ENCODE measurements around the gene KCTD5. TPM values are rescaled to one million over a fixed set of nuclear protein-coding genes. Genes with fewer than 3 reads are reported as not detected.
"Not testable (repeated sequence)": the region's sequence is repeated elsewhere in the genome, so short reads cannot be mapped to it uniquely, and the experiment has no call there.

The KCTD5 gene
- total RNA-seq (10 to 100 TPM; 18.0 to 31.3 TPM), polyA plus RNA-seq (10 to 100 TPM; 17.1 to 31.8 TPM)
- long read RNA-seq, donor 1, transcript KCTD5-201 (6 exons, 2,482 nt), result major isoform, 9 of 9 reads
- long read RNA-seq, donor 1, partial matches to known transcripts, result 0 of 9 reads
- long read RNA-seq, donor 1, other reads (novel, unspliced or antisense), result 0 of 9 reads
- long read RNA-seq, donor 2, partial matches to known transcripts, result 0 of 4 reads
- long read RNA-seq, donor 2, other reads (novel, unspliced or antisense), result 0 of 4 reads
- long read RNA-seq, donor 3, partial matches to known transcripts, result 9 of 11 reads
- long read RNA-seq, donor 3, other reads (novel, unspliced or antisense), result 0 of 11 reads
- long read RNA-seq, donor 4, partial matches to known transcripts, result 0 of 2 reads
- long read RNA-seq, donor 4, other reads (novel, unspliced or antisense), result 0 of 2 reads
- long read RNA-seq, donor 5, transcript KCTD5-201 (6 exons, 2,482 nt), result major isoform, 11 of 17 reads
- long read RNA-seq, donor 5, partial matches to known transcripts, result 6 of 17 reads
- long read RNA-seq, donor 5, other reads (novel, unspliced or antisense), result 0 of 17 reads

DNA sequence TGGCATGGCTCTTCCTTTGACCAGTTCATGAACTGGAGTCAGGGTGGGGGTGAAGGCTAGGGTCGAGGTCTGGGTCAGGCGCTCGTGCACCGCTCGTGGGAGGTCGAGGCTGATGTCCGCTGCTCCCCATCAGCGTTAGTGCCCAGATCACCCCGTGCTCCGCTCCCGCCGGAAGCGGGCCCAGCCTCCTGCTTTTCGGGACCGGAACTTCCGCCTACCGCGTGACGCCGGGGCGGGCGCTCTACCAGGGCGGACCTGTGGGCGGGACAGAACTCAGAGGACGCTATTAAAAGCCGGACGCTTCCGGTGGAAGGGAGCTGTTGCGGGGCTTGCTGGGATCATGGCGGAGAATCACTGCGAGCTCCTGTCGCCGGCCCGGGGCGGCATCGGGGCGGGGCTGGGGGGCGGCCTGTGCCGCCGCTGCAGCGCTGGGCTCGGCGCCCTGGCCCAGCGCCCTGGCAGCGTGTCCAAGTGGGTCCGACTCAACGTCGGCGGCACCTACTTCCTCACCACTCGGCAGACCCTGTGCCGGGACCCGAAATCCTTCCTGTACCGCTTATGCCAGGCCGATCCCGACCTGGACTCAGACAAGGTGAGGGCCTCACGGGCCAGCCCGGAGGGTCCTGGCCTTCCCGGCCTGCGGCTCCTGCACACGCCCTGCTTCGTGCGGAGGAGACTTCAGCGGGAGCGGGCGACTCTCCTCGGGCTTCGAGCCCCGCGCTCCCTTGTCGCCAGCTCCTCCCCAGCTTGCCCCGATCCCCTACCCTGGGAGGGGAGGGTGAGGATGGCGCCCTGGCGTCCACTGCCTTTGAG is at the start of gene KCTD5:
Gene KCTD5, plus strand, starts transcription at position 315 of the 813 bp plus-strand sequence. Its CDS starts 26 bp downstream, at position 341.
- peak within 1 kb of the TSS; percentile 99 for H3K4me3 ChIP-seq
- ATAC-seq (ENCODE audit: insufficient read depth, low FRiP score) (peak; percentile 93), DNase-seq (peak; percentile 96 to 98 (median 97))
- WGBS, 2 donors, result 0% methylated on average over 67 to 73 of the region's 73 CpGs
- peaks cover 0 to 2% (median under 1%) of the 10 kb centered on the region in 4 donors for H3K36me3 ChIP-seq (ENCODE audit: control insufficient read depth in 4 of 4, insufficient read depth in 4 of 4, low read length in 4 of 4)
- TF ChIP-seq CTCF (IDR thresholded peaks at IDR 0.05; ENCODE audit: control extremely low read depth, extremely low read depth), result no peak
- H3K27ac ChIP-seq (ENCODE audit: low read depth in 1 of 2, low read length in 1 of 2), result peak within 1 kb of the TSS; percentile 84 to 95
- no peaks in the 10 kb centered on the region for H3K9me3 ChIP-seq (ENCODE audit: control insufficient read depth in 4 of 4, insufficient read depth in 3 of 4, low read length in 3 of 4)
- peak within 1 kb of the TSS; percentile 55 to 79 for H3K9ac ChIP-seq (ENCODE audit: insufficient read depth in 1 of 2, low read length in 2 of 2)
- no peaks in the 10 kb centered on the region for H3K27me3 ChIP-seq (ENCODE audit: control insufficient read depth in 3 of 3, insufficient read depth in 3 of 3, low read length in 2 of 3)
- H3K4me1 ChIP-seq (ENCODE audit: control insufficient read depth in 5 of 5, insufficient read depth in 5 of 5, low read length in 5 of 5), result peaks cover 0 to 9% (median 3%) of the 10 kb centered on the region in 5 donors

DNA sequence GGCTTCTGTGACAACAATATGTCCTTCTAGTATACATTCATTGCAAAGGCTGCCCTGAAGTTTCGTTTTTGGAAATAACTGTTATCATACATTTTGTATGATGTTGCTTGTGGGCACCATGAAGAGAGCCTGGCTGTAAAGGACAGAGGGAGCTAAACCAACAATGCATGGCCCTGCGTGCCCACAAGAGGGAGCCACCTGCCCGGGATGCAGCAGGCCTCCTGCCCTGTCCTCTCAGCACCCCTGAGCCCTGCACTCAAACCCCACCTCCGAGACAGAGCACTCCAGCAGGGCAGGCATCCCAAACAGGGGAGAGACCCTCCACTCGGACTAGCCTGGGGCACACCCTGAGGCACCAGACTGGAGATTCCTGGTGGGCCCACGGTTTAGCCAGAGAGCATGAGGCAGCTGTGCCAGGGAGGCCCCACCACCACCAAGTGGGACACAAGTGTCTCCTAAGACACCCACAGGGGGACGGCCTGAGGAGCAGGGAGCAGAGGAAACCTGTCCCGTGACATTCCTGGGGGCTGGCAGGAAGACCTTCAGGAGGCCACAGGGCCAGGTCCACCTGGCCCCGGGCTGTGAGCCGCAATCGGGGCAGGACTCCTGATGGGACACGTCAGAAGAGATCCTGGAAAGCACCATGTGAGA is 43.1 kb upstream of the KCTD5 start:
- not testable (repeated sequence) for H3K27me3 ChIP-seq (ENCODE audit: control insufficient read depth in 3 of 3, insufficient read depth in 3 of 3, low read length in 2 of 3); H3K36me3 ChIP-seq (ENCODE audit: control insufficient read depth in 4 of 4, insufficient read depth in 4 of 4, low read length in 4 of 4); DNase-seq; H3K9ac ChIP-seq (ENCODE audit: insufficient read depth in 1 of 2, low read length in 2 of 2); H3K9me3 ChIP-seq (ENCODE audit: control insufficient read depth in 4 of 4, insufficient read depth in 3 of 4, low read length in 3 of 4); H3K4me1 ChIP-seq (ENCODE audit: control insufficient read depth in 5 of 5, insufficient read depth in 5 of 5, low read length in 5 of 5); H3K27ac ChIP-seq (ENCODE audit: low read depth in 1 of 2, low read length in 1 of 2); H3K4me3 ChIP-seq
- 4 to 11% methylated on average over 1 to 2 of the region's 12 CpGs for WGBS, 2 donors
- peak; percentile 81 for ATAC-seq (ENCODE audit: insufficient read depth, low FRiP score)

DNA sequence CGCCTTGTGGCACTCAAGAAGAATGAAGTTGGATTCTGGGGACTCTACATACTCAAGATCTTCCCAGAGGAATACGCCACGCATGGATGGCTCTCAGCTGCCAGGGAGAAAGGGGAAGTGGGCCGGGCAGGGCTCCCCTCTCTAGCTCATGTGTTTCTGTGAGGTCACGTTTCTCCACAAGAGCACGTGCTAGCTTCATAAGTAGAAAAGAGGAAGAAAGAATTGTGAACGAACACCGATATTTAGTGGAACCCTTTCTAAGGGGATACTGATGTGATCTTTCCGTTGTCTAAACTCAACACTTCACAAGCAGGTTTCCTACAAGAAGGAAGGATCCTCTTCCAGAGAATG is 42.6 kb upstream of the KCTD5 start:
- H3K4me1 ChIP-seq (ENCODE audit: control insufficient read depth in 5 of 5, insufficient read depth in 5 of 5, low read length in 5 of 5); ATAC-seq (ENCODE audit: insufficient read depth, low FRiP score); H3K9ac ChIP-seq (ENCODE audit: insufficient read depth in 1 of 2, low read length in 2 of 2); H3K27ac ChIP-seq (ENCODE audit: low read depth in 1 of 2, low read length in 1 of 2); H3K27me3 ChIP-seq (ENCODE audit: control insufficient read depth in 3 of 3, insufficient read depth in 3 of 3, low read length in 2 of 3); H3K36me3 ChIP-seq (ENCODE audit: control insufficient read depth in 4 of 4, insufficient read depth in 4 of 4, low read length in 4 of 4); H3K4me3 ChIP-seq; H3K9me3 ChIP-seq (ENCODE audit: control insufficient read depth in 4 of 4, insufficient read depth in 3 of 4, low read length in 3 of 4); DNase-seq: not testable (repeated sequence)
- 30 to 51% methylated on average over 6 to 9 of the region's 9 CpGs for WGBS, 2 donors

DNA sequence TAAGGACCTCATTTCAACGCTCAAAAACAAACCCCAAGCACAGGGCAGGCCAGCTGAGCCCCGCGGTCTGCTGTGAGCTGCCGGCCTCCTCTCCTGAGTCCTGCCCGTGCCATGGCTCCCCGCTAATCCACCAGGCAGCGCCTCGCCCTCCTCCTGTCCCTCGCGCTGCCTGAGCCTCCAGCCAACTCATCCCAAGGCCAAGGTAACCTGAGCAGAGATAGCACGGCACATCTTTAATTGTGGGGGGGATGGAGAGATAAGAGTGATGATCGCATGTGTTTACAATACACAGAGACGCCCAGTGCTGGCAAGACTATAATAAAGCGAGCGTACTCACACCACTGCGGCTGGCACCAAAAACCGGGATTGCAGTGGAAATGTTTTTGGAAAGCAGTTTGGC is 39.8 kb upstream of the KCTD5 start:
- H3K9ac ChIP-seq (ENCODE audit: insufficient read depth in 1 of 2, low read length in 2 of 2); H3K27ac ChIP-seq (ENCODE audit: low read depth in 1 of 2, low read length in 1 of 2); ATAC-seq (ENCODE audit: insufficient read depth, low FRiP score); H3K4me3 ChIP-seq; H3K27me3 ChIP-seq (ENCODE audit: control insufficient read depth in 3 of 3, insufficient read depth in 3 of 3, low read length in 2 of 3); H3K36me3 ChIP-seq (ENCODE audit: control insufficient read depth in 4 of 4, insufficient read depth in 4 of 4, low read length in 4 of 4); DNase-seq; H3K9me3 ChIP-seq (ENCODE audit: control insufficient read depth in 4 of 4, insufficient read depth in 3 of 4, low read length in 3 of 4); H3K4me1 ChIP-seq (ENCODE audit: control insufficient read depth in 5 of 5, insufficient read depth in 5 of 5, low read length in 5 of 5): not testable (repeated sequence)
- 99 to 100% methylated on average over 4 to 6 of the region's 17 CpGs for WGBS, 2 donors

GRCh38 chr16:2644754-2645453 is 37.4 kb upstream of the KCTD5 start:
- H3K4me3 ChIP-seq; H3K9ac ChIP-seq (ENCODE audit: insufficient read depth in 1 of 2, low read length in 2 of 2); H3K9me3 ChIP-seq (ENCODE audit: control insufficient read depth in 4 of 4, insufficient read depth in 3 of 4, low read length in 3 of 4); H3K4me1 ChIP-seq (ENCODE audit: control insufficient read depth in 5 of 5, insufficient read depth in 5 of 5, low read length in 5 of 5); DNase-seq; H3K36me3 ChIP-seq (ENCODE audit: control insufficient read depth in 4 of 4, insufficient read depth in 4 of 4, low read length in 4 of 4); H3K27me3 ChIP-seq (ENCODE audit: control insufficient read depth in 3 of 3, insufficient read depth in 3 of 3, low read length in 2 of 3); H3K27ac ChIP-seq (ENCODE audit: low read depth in 1 of 2, low read length in 1 of 2): not testable (repeated sequence)
- WGBS, 2 donors, result no CpG with 5 or more reads among the region's 12 CpGs
- peak; percentile 55 for ATAC-seq (ENCODE audit: insufficient read depth, low FRiP score)

GRCh38 chr16:2651268-2651871 is 31.0 kb upstream of the KCTD5 start:
- DNase-seq; H3K27ac ChIP-seq (ENCODE audit: low read depth in 1 of 2, low read length in 1 of 2); H3K4me1 ChIP-seq (ENCODE audit: control insufficient read depth in 5 of 5, insufficient read depth in 5 of 5, low read length in 5 of 5); H3K9me3 ChIP-seq (ENCODE audit: control insufficient read depth in 4 of 4, insufficient read depth in 3 of 4, low read length in 3 of 4); H3K36me3 ChIP-seq (ENCODE audit: control insufficient read depth in 4 of 4, insufficient read depth in 4 of 4, low read length in 4 of 4); H3K4me3 ChIP-seq; H3K9ac ChIP-seq (ENCODE audit: insufficient read depth in 1 of 2, low read length in 2 of 2); H3K27me3 ChIP-seq (ENCODE audit: control insufficient read depth in 3 of 3, insufficient read depth in 3 of 3, low read length in 2 of 3); ATAC-seq (ENCODE audit: insufficient read depth, low FRiP score): not testable (repeated sequence)
- no CpG with 5 or more reads among the region's 14 CpGs for WGBS, 2 donors

Data from lung (tissue), 16 donors.